LNCAP (cell line): ENCODE data around the gene PTPRCAP.

ENCODE experiments used
- TF ChIP-seq, protein P1 (sequence below): fragments of 450-650 bp; IDR thresholded peaks from 2 replicates; pipeline ENCODE4 v1.5.1; 2017; ENCODE audit warnings: mild to moderate bottlenecking

PTPRCAP gene

DNA sequence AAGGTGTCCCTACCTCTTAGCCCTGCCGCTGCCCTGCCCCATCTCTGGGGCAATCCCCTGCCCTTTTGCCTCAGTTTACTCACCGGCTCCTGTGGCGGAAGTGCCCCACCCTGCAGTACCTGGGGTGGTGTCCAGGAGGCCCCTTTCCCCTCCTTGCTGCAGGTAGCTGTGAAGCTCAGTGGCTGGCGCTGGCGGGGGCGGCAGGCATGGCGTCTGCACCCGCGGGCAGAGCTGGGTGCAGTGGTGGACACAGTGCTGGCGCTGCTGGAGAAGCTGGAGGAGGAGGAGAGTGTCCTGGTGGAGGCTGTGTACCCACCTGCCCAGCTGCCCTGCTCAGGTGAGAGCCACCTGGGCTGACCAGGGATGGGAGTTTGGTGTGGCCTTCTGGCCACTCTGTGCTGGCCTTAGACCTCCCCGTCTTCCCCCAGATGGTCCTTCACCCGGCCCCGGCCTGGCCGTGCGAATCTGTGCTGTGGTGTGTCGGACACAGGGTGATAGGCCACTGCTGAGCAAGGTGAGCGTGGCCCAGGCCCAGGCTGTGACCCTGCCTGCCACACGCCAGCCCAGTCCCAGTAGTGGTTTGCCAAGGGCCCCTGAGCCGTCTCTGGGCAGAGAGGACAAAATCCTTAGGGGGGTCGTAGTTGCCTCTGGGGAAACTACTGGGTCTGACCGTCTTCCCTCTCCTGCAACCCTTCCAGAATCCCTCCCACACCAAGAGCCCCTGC lies 18.0 kb downstream of the PTPRCAP start:
- TF ChIP-seq, protein P1, sequence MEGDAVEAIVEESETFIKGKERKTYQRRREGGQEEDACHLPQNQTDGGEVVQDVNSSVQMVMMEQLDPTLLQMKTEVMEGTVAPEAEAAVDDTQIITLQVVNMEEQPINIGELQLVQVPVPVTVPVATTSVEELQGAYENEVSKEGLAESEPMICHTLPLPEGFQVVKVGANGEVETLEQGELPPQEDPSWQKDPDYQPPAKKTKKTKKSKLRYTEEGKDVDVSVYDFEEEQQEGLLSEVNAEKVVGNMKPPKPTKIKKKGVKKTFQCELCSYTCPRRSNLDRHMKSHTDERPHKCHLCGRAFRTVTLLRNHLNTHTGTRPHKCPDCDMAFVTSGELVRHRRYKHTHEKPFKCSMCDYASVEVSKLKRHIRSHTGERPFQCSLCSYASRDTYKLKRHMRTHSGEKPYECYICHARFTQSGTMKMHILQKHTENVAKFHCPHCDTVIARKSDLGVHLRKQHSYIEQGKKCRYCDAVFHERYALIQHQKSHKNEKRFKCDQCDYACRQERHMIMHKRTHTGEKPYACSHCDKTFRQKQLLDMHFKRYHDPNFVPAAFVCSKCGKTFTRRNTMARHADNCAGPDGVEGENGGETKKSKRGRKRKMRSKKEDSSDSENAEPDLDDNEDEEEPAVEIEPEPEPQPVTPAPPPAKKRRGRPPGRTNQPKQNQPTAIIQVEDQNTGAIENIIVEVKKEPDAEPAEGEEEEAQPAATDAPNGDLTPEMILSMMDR = no peak

DNA sequence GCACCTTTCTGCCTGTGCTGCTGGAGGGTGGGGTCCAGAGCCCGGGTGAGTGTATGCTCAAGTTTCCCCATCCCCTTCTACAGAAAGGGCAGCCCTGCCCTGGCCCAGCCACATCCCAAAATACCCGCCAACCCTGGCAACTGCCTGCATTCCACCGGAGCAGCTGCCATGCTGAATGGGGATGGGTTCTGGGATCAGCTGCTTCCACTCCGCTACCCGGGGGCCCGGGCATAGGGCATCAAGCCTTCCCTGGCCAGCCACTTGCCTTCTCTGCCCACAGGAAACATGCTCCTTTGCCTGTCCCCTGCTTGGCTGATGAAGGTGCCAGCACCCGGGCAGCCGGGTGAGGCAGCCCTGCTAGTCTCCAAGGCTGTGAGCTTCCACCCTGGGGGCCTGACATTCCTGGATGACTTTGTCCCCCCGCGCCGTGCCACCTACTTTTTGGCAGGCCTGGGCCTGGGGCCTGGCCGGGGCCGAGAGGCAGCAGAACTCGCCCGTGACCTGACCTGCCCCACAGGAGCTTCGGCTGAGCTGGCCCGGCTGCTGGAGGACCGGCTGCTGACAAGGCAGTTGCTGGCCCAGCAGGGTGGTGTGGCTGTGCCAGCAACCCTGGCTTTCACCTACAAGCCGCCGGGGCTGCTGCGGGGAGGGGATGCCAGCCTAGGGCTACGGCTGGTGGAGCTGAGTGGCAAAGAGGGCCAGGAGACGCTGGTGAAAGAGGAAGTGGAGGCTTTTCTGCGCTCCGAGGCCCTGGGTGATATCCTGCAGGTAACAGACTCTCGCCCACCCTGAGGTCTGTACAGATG lies 18.8 kb downstream of the PTPRCAP start:
- TF ChIP-seq, protein P1 = no peak

DNA sequence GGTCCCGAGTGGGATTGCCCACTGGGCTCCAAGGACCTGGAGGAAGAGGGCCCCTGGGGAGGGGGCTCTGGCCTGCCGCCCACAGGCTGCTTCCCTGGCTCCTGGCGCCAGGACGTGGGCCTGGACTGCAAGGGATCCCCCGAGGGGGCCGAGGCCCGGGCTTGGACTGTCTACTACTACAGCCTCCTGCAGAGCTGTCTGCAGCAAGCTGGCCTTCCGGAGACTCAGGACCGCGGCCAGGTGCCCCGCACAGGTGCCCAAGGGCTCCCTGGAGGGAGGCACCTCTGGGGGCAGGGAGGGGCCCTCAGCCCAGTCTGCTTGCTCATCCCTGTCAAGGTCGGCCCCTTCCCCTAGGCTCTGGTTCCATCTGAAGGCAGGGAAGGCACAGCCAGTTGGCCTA lies 20.1 kb downstream of the PTPRCAP start:
- TF ChIP-seq, protein P1 = no peak

GRCh38 chr11:67416416-67417335 lies 20.8 kb downstream of the PTPRCAP start:
- TF ChIP-seq, protein P1 = no peak

- TF ChIP-seq, protein P1 = no peak
Observed at GRCh38 chr11:67415501-67416304, 21.8 kb downstream of the PTPRCAP start, which contains the start of gene CARNS1. Gene CARNS1 (plus strand): TSS chr11:67415678. CDS start chr11:67416200, 522 bp downstream.

DNA sequence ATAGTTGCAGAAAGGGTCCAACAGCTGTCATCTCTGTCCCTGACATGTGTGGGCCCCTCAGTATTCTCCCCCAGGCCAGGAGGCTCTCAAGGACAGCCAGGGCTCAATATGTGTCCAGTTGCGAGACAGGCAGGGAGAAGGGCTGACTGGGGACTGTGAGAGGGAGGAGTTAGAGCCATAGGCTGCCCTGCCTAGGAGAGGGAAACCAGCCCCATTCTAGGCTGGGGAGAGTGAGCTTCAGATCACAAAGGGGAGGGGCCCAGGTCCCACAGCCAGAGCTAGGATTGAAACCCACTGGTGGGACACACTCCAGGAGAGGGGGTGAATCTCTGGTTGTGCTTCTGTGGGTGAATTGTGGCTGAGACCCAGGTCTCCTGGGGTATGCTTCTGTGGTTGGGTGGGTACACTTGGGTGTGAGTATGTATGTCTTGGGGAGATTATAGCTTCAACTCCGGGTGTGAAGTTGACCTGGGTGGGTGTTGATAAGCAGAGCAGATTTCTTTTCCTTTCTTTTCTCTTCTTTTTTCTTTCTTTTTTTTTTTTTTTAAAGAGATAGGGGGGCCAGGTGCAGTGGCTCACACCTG lies 24.1 kb downstream of the PTPRCAP start:
- TF ChIP-seq, protein P1 = no peak
